HCT116 (cell line): ENCODE data around the gene NOS2. TPM values are rescaled to one million over a fixed set of nuclear protein-coding genes. Genes with fewer than 3 reads are reported as not detected.

Experiments used
- ATAC-seq: fragments of 200-7000 bp; cut with Tn5 transposase; 2 replicates; pipeline ENCODE4 v1.9.1; 2020; ENCODE audit warnings: mild to moderate bottlenecking, moderate library complexity
- BruUV-seq: library from RNA; stranded (reverse); fragments of 400-500 nt; replicated peaks from 2 replicates; lab custom pipeline; 2021; lab: Mats Ljungman, UMichigan
- CTCF ChIA-PET: fragments of 300-600 bp; sonication (Branson Sonifier 250); formaldehyde crosslinking; loops from one replicate; lab custom pipeline; 2021; ENCODE audit warnings: antibody characterized with exemption; lab: Charles Lee
- POLR2A ChIA-PET: fragments of 300-600, 350-600 bp; sonication (Branson Sonifier 250); formaldehyde crosslinking; loops from one replicate; lab custom pipeline; 2021; ENCODE audit warnings: antibody characterized with exemption; lab: Charles Lee
- RAD21 ChIA-PET, 2 experiments: fragments of 300-600 bp; sonication (Branson Sonifier 250); formaldehyde crosslinking; loops; one replicate each; lab custom pipeline; 2023; ENCODE audit warnings: low total read pairs in 2 of 2; ENCODE audit not compliant: uncharacterized antibody in 2 of 2, unreplicated experiment in 2 of 2, low non-redundant PET in 1 of 2; lab: Charles Lee
- DNase-seq: peaks from one replicate; pipeline ENCODE4 v3.0.0-alpha.2; 2010; ENCODE audit warnings: low read depth, low spot score
- H2AFZ ChIP-seq: fragments of 200-600 bp; shearing (Covaris generic), sonication (generic); 2 replicates; pipeline ENCODE4 v1.6.1; 2017; ENCODE audit warnings: low read depth, mixed run types, mixed read lengths, antibody characterized with exemption, low read length; ENCODE audit not compliant: poor library complexity, severe bottlenecking
- H3K27ac ChIP-seq: 2 replicates; pipeline ENCODE4 v1.5.1; 2012; ENCODE audit warnings: low read depth, low read length
- H3K27me3 ChIP-seq: fragments of 200-600 bp; sonication (generic); 2 replicates; pipeline ENCODE4 v1.6.1; 2016; ENCODE audit warnings: mixed run types, low read length, mixed read lengths; ENCODE audit not compliant: insufficient read depth
- H3K36me3 ChIP-seq, 2 experiments: fragments of 200-500 bp in 1 of 2; fragments of 200-600 bp in 1 of 2; sonication (Bioruptor generic) in 1 of 2; sonication (generic) in 1 of 2; 2 replicates each; pipeline versions ENCODE4 v1.5.1 to v1.6.1; 2014 to 2016; ENCODE audit warnings: low read length in 2 of 2, inconsistent platforms in 1 of 2, mixed read lengths in 1 of 2, mixed run types in 1 of 2; ENCODE audit not compliant: insufficient read depth in 2 of 2, control insufficient read depth in 1 of 2
- H3K4me1 ChIP-seq, 2 experiments: fragments of 200-600 bp in 1 of 2; sonication (generic) in 1 of 2; 2 replicates each; pipeline versions ENCODE4 v1.5.1 to v1.6.1; 2012 to 2017; ENCODE audit warnings: low read length in 2 of 2, inconsistent platforms in 1 of 2, mild to moderate bottlenecking in 1 of 2, mixed read lengths in 1 of 2, mixed run types in 1 of 2, moderate library complexity in 1 of 2; ENCODE audit not compliant: insufficient read depth in 2 of 2, control insufficient read depth in 1 of 2
- H3K4me2 ChIP-seq: fragments of 200-600 bp; sonication (generic); 2 replicates; pipeline ENCODE4 v1.6.1; 2017; ENCODE audit warnings: mixed run types, low read length, mixed read lengths
- H3K4me3 ChIP-seq, 2 experiments: fragments of 200-600 bp in 1 of 2; sonication (generic) in 1 of 2; replicated peaks in 1 of 2; 2 replicates each; pipeline ENCODE4 v1.5.1; 2011 to 2016; ENCODE audit warnings: low read length in 2 of 2, control low read depth in 1 of 2, low read depth in 1 of 2, mild to moderate bottlenecking in 1 of 2, mixed read lengths in 1 of 2, mixed run types in 1 of 2
- H3K79me2 ChIP-seq: fragments of 200-600 bp; sonication (generic); 2 replicates; pipeline ENCODE4 v1.6.1; 2017; ENCODE audit warnings: mild to moderate bottlenecking, mixed run types, low read length, moderate library complexity, mixed read lengths; ENCODE audit not compliant: insufficient read depth
- H3K9ac ChIP-seq: fragments of 200-600 bp; sonication (generic); 2 replicates; pipeline ENCODE4 v1.6.1; 2016; ENCODE audit warnings: low read length, mixed read lengths
- H3K9me2 ChIP-seq: fragments of 200-600 bp; sonication (generic), shearing (Covaris generic); 2 replicates; pipeline ENCODE4 v1.6.1; 2017; ENCODE audit warnings: mixed run types, mild to moderate bottlenecking, moderate library complexity; ENCODE audit not compliant: insufficient read depth
- H3K9me3 ChIP-seq, 2 experiments: fragments of 200-500 bp in 1 of 2; fragments of 200-600 bp in 1 of 2; sonication (Bioruptor generic) in 1 of 2; sonication (generic) in 1 of 2; 2 replicates each; pipeline ENCODE4 v1.6.1; 2014 to 2017; ENCODE audit warnings: low read length in 2 of 2, mixed read lengths in 2 of 2, inconsistent platforms in 1 of 2, low read depth in 1 of 2, mild to moderate bottlenecking in 1 of 2, mixed run types in 1 of 2, moderate library complexity in 1 of 2; ENCODE audit not compliant: control insufficient read depth in 1 of 2, insufficient read depth in 1 of 2
- H4K20me1 ChIP-seq: fragments of 200-600 bp; sonication (generic), shearing (Covaris generic); 2 replicates; pipeline ENCODE4 v1.6.1; 2017; ENCODE audit warnings: mixed run types, mild to moderate bottlenecking, moderate library complexity; ENCODE audit not compliant: insufficient read depth
- YY1 ChIP-seq: IDR thresholded peaks from 2 replicates; pipeline ENCODE4 v1.6.1; 2011; ENCODE audit warnings: low read length, low read depth, moderate library complexity, mild to moderate bottlenecking; ENCODE audit not compliant: insufficient replicate concordance; ENCODE audit errors: extremely low read depth
- ZNF274 ChIP-seq: fragments of 200-500 bp; sonication (Bioruptor generic); IDR thresholded peaks from 2 replicates; pipeline ENCODE4 v1.6.1; 2014; ENCODE audit warnings: mild to moderate bottlenecking, low read depth, low read length, inconsistent platforms
- intact Hi-C: fragments of 100-400 bp; cut with micrococcal nuclease; formaldehyde crosslinking; loops from 2 replicates; pipeline ENCODE4 v1.10.0; 2022
- total RNA-seq: library from RNA; stranded (reverse); gene quantifications from one replicate; pipeline ENCODE4 v1.2.1, GENCODE V29; 2021; ENCODE audit not compliant: unreplicated experiment
- TF ChIP-seq, protein P1 (sequence below), 3 experiments: fragments of 200-600 bp in 1 of 3; sonication (generic) in 1 of 3; IDR thresholded peaks in 2 of 3; conservative IDR thresholded peaks in 1 of 3; 2 replicates each; pipeline ENCODE4 v1.5.1; 2012 to 2017; ENCODE audit warnings: low read depth in 2 of 3, low read length in 2 of 3, antibody characterized with exemption in 1 of 3, borderline replicate concordance in 1 of 3, control low read depth in 1 of 3, mild to moderate bottlenecking in 1 of 3, mixed read lengths in 1 of 3, mixed run types in 1 of 3, moderate library complexity in 1 of 3; ENCODE audit not compliant: insufficient read depth in 1 of 3
- TF ChIP-seq, protein P2 (sequence below): IDR thresholded peaks from 2 replicates; pipeline ENCODE4 v1.6.1; 2011; ENCODE audit warnings: mild to moderate bottlenecking, low read length, moderate library complexity; ENCODE audit not compliant: insufficient replicate concordance; ENCODE audit errors: extremely low read depth

NOS2 gene
- total RNA-seq, 1 experiment from 2014 or later = 0.07 TPM

DNA sequence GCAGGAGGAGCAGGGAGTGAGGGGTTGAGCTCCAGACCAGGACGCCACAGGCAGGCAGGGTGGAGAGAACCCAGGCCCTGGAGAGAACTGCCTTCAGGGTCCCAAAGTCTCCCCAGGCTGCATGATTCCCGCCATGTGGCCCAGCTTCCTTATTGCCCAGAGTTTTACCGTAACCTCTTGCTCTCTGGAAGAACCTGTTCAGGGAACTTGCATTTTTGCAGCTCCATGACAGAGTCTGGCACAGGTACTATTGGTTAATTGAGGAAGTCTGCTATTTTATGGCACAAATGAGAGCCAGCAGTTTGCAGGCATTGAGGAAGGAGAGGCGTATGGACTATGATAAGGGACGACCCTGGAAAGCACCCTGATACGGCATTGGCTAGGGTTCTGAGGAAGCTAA is 11.6 kb upstream of the NOS2 start:
- TF ChIP-seq, protein P1, sequence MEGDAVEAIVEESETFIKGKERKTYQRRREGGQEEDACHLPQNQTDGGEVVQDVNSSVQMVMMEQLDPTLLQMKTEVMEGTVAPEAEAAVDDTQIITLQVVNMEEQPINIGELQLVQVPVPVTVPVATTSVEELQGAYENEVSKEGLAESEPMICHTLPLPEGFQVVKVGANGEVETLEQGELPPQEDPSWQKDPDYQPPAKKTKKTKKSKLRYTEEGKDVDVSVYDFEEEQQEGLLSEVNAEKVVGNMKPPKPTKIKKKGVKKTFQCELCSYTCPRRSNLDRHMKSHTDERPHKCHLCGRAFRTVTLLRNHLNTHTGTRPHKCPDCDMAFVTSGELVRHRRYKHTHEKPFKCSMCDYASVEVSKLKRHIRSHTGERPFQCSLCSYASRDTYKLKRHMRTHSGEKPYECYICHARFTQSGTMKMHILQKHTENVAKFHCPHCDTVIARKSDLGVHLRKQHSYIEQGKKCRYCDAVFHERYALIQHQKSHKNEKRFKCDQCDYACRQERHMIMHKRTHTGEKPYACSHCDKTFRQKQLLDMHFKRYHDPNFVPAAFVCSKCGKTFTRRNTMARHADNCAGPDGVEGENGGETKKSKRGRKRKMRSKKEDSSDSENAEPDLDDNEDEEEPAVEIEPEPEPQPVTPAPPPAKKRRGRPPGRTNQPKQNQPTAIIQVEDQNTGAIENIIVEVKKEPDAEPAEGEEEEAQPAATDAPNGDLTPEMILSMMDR (IDR thresholded peaks at IDR 0.05 in 2 of 3, conservative IDR thresholded peaks at IDR 0.05 in 1 of 3; ENCODE audit: borderline replicate concordance in 1 of 3, insufficient read depth in 1 of 3, low read depth in 2 of 3, low read length in 2 of 3) = no peak
- no peak for TF ChIP-seq YY1
- TF ChIP-seq, protein P2, sequence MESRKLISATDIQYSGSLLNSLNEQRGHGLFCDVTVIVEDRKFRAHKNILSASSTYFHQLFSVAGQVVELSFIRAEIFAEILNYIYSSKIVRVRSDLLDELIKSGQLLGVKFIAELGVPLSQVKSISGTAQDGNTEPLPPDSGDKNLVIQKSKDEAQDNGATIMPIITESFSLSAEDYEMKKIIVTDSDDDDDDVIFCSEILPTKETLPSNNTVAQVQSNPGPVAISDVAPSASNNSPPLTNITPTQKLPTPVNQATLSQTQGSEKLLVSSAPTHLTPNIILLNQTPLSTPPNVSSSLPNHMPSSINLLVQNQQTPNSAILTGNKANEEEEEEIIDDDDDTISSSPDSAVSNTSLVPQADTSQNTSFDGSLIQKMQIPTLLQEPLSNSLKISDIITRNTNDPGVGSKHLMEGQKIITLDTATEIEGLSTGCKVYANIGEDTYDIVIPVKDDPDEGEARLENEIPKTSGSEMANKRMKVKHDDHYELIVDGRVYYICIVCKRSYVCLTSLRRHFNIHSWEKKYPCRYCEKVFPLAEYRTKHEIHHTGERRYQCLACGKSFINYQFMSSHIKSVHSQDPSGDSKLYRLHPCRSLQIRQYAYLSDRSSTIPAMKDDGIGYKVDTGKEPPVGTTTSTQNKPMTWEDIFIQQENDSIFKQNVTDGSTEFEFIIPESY = no peak
- no peak for TF ChIP-seq ZNF274
- ChIA-PET CTCF (no interaction called here), POLR2A (no interaction called here), RAD21 (no interaction called here)
- Histone ChIP-seq H2AFZ (no peak overlapping the region), H3K4me2 (no peak overlapping the region), H3K36me3 (no peaks in the 10 kb centered on the region), H4K20me1 (no peaks in the 10 kb centered on the region), H3K79me2 (no peaks in the 10 kb centered on the region), H3K27me3 (no peaks in the 10 kb centered on the region), H3K4me3 (no peak overlapping the region), H3K9me3 (no peaks in the 10 kb centered on the region), H3K9me2 (no peaks in the 10 kb centered on the region), H3K9ac (no peak overlapping the region), H3K4me1 (no peaks in the 10 kb centered on the region), H3K27ac (no peak overlapping the region)
- BruUV-seq = no TSS peak
- ATAC-seq = no peak
- intact Hi-C loops = no loop called here
- no peak for DNase-seq
